HG03064 (cell line): ENCODE data around the gene SMARCD1.
"Not testable (repeated sequence)": the region's sequence is repeated elsewhere in the genome, so short reads cannot be mapped to it uniquely, and the experiment has no call there.

Experiments
- ATAC-seq: cut with Tn5 transposase; IDR thresholded peaks from one replicate; pipeline ENCODE4 v1.9.1; 2021; ENCODE audit warnings: low read depth; ENCODE audit not compliant: unreplicated experiment

SMARCD1 gene

GRCh38 chr12:50123203-50123602 is 38.1 kb downstream of the SMARCD1 start:
- ATAC-seq: no peak

- ATAC-seq: no peak
Measured at GRCh38 chr12:50127546-50127945, 42.4 kb downstream of the SMARCD1 start.

GRCh38 chr12:50129290-50129689 is 44.1 kb downstream of the SMARCD1 start:
- ATAC-seq: no peak

GRCh38 chr12:50132505-50133135 is 47.5 kb downstream of the SMARCD1 start:
- ATAC-seq: no peak

- ATAC-seq: no peak
Measured at GRCh38 chr12:50142993-50143392, 57.9 kb downstream of the SMARCD1 start.

GRCh38 chr12:50145439-50145838 is 60.3 kb downstream of the SMARCD1 start:
- no peak for ATAC-seq

GRCh38 chr12:50147281-50147680 is 62.1 kb downstream of the SMARCD1 start:
- no peak for ATAC-seq

GRCh38 chr12:50148011-50148410 is 62.9 kb downstream of the SMARCD1 start:
- ATAC-seq: not testable (repeated sequence)

- ATAC-seq: no peak
Measured at GRCh38 chr12:50149311-50149710, 64.2 kb downstream of the SMARCD1 start.
